ENCODE results near the gene STK17A. TPM values are rescaled to one million over a fixed set of nuclear protein-coding genes. Genes with fewer than 3 reads are reported as not detected.

The STK17A gene
- total RNA-seq, 2 donors from 2014 or later, result 15.6 to 18.4 TPM

DNA sequence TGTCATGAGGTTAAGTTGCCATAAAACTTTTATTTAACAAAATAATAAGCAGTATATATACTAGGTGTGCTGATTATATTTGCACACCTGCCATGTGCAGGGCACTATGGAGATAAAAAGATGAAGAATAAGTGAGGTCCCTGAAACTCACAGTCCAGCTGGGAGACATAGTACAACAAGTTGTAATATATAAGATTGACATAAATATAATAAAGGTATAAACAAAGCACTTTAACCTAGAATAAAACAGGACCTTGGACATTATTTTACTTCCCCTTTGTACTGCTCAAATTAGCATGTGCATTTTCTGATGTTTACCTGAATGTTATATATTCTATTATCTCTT lies 6.2 kb downstream of the STK17A start:
- H3K4me3 ChIP-seq (ENCODE audit: low read length), result no peak overlapping the region
- H3K9ac ChIP-seq (ENCODE audit: extremely low read depth, low read length, poor library complexity, severe bottlenecking), result no peak overlapping the region
- H3K36me3 ChIP-seq (ENCODE audit: control insufficient read depth, insufficient read depth, low read length), result no peaks in the 10 kb centered on the region

DNA sequence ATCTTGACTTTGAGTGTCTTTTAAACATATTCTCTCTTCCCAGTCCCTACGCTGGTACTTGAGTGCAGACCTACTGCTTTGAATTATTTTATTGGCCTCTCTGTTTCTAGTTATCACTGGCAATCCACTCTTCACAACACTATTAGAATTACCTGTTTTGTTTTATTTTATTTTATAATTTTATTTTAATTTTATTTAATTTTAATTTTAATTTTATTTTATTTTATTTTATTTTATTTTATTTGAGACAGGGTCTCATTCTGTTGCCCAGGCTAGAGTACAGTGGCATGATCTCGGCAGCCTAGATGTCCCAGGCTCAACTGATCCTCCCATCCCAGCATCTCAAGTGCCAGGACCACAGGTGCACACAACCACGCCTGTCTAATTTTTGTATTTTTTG lies 6.8 kb downstream of the STK17A start:
- Mint-ChIP-seq H3K27ac (no peak overlapping the region), H3K36me3 (ENCODE audit: low read depth) (no peaks in the 10 kb centered on the region), H3K4me3 (no peak overlapping the region), H3K27me3 (ENCODE audit: insufficient read depth) (no peaks in the 10 kb centered on the region), H3K9me3 (no peaks in the 10 kb centered on the region), H3K4me1 (peaks cover 23% of the 10 kb centered on the region)
- TF ChIP-seq, protein P1, sequence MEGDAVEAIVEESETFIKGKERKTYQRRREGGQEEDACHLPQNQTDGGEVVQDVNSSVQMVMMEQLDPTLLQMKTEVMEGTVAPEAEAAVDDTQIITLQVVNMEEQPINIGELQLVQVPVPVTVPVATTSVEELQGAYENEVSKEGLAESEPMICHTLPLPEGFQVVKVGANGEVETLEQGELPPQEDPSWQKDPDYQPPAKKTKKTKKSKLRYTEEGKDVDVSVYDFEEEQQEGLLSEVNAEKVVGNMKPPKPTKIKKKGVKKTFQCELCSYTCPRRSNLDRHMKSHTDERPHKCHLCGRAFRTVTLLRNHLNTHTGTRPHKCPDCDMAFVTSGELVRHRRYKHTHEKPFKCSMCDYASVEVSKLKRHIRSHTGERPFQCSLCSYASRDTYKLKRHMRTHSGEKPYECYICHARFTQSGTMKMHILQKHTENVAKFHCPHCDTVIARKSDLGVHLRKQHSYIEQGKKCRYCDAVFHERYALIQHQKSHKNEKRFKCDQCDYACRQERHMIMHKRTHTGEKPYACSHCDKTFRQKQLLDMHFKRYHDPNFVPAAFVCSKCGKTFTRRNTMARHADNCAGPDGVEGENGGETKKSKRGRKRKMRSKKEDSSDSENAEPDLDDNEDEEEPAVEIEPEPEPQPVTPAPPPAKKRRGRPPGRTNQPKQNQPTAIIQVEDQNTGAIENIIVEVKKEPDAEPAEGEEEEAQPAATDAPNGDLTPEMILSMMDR (conservative IDR thresholded peaks at IDR 0.05), result no peak
- no peaks in the 10 kb centered on the region for H3K36me3 ChIP-seq (ENCODE audit: control insufficient read depth, insufficient read depth, low read length)
- H3K27ac ChIP-seq (ENCODE audit: low read depth, low read length), result no peak overlapping the region
- 88 to 100% methylated on average over 3 of the region's 3 CpGs for WGBS, 2 experiments (ENCODE audit: insufficient coverage in 1 of 2, insufficient read length in 1 of 2)
- H3K9ac ChIP-seq (ENCODE audit: extremely low read depth, low read length, poor library complexity, severe bottlenecking), result no peak overlapping the region
- H3K27me3 ChIP-seq (ENCODE audit: control insufficient read depth, insufficient read depth, low read length, poor library complexity, severe bottlenecking), result no peaks in the 10 kb centered on the region
- no peak for DNase-seq
- H3K4me1 ChIP-seq (ENCODE audit: control insufficient read depth, insufficient read depth, low read length), result peaks cover 3% of the 10 kb centered on the region
- no peak overlapping the region for H3K4me3 ChIP-seq (ENCODE audit: low read length)
- H3K9me3 ChIP-seq (ENCODE audit: control insufficient read depth, low read length), result no peaks in the 10 kb centered on the region

More for the DNA sequence above, 6.2 kb downstream of the STK17A start:
- H3K4me1 Mint-ChIP-seq, result peaks cover 28% of the 10 kb centered on the region
- DNase-seq, result no peak
- Histone ChIP-seq H3K27me3 (ENCODE audit: control insufficient read depth, insufficient read depth, low read length, poor library complexity, severe bottlenecking) (no peaks in the 10 kb centered on the region), H3K4me1 (ENCODE audit: control insufficient read depth, insufficient read depth, low read length) (peaks cover 3% of the 10 kb centered on the region), H3K9me3 (ENCODE audit: control insufficient read depth, low read length) (no peaks in the 10 kb centered on the region), H3K27ac (ENCODE audit: low read depth, low read length) (no peak overlapping the region)
- peaks cover 2% of the 10 kb centered on the region for H3K27me3 Mint-ChIP-seq (ENCODE audit: insufficient read depth)
- no peaks in the 10 kb centered on the region for H3K36me3 Mint-ChIP-seq (ENCODE audit: low read depth)
- H3K9me3 Mint-ChIP-seq, result no peaks in the 10 kb centered on the region
- TF ChIP-seq, protein P1 (conservative IDR thresholded peaks at IDR 0.05), result no peak
- no peak overlapping the region for H3K4me3 Mint-ChIP-seq
- H3K27ac Mint-ChIP-seq, result no peak overlapping the region

DNA sequence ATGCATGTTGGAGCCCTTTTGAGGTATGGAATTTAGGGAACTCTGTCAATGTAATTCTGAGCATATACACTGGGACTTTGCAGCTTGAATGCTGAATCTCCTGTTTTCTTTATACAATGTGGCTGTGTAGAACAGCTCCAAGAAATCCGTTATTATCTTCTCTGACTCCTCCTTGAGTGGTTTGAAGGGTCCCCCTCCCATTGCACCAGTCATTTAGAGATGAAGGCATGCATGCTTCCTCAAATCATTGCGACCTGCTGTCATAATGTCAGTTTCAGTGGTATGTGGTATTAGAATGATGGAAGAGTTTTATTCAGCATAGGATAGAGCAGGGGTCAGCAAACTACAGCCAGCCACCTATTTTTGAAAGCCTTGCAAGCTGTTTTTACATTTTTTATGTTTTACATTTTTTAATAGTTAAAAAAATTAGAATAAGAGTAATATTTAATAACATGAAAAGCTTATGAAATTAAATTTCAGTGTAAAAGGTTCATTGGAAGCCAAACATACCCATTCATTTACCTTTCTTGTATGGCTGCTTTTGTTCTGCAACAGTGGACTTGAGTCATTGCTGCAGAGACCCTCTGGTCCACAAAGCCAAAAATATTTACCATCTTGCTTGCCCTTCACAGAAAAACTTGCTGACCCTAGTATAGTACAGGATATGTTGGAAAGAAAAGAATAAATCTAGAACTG lies 8.1 kb downstream of the STK17A start:
- H3K4me1 Mint-ChIP-seq, result peaks cover 14% of the 10 kb centered on the region
- 85% methylated on average over 2 of the region's 2 CpGs; no CpG with 5 or more reads in 1 of the 2 experiments for WGBS, 2 experiments (ENCODE audit: insufficient coverage in 1 of 2, insufficient read length in 1 of 2)
- no peak overlapping the region for H3K27ac Mint-ChIP-seq

More for the DNA sequence above, 8.1 kb downstream of the STK17A start:
- Histone ChIP-seq H3K27ac (ENCODE audit: low read depth, low read length) (no peak overlapping the region), H3K4me1 (ENCODE audit: control insufficient read depth, insufficient read depth, low read length) (no peaks in the 10 kb centered on the region), H3K27me3 (ENCODE audit: control insufficient read depth, insufficient read depth, low read length, poor library complexity, severe bottlenecking) (no peaks in the 10 kb centered on the region), H3K4me3 (ENCODE audit: low read length) (no peak overlapping the region), H3K36me3 (ENCODE audit: control insufficient read depth, insufficient read depth, low read length) (peaks cover 1% of the 10 kb centered on the region), H3K9ac (ENCODE audit: extremely low read depth, low read length, poor library complexity, severe bottlenecking) (no peak overlapping the region), H3K9me3 (ENCODE audit: control insufficient read depth, low read length) (no peaks in the 10 kb centered on the region)
- H3K4me3 Mint-ChIP-seq, result no peak overlapping the region
- H3K9me3 Mint-ChIP-seq, result no peaks in the 10 kb centered on the region
- peaks cover 2% of the 10 kb centered on the region for H3K36me3 Mint-ChIP-seq (ENCODE audit: low read depth)
- H3K27me3 Mint-ChIP-seq (ENCODE audit: insufficient read depth), result no peaks in the 10 kb centered on the region
- TF ChIP-seq, protein P1 (conservative IDR thresholded peaks at IDR 0.05), result no peak
- no peak for DNase-seq

Measured in endodermal cell (in vitro differentiated cells).